Endothelial cell of umbilical vein (primary cell): ENCODE results near the gene NUP35.

Experiments
- CTCF ChIP-seq, 2 donors: IDR thresholded peaks; 1 replicate in 1 of 2; 2 replicates in 1 of 2; pipeline ENCODE4 v1.5.1; 2011; ENCODE audit warnings: low read length in 2 of 2, mild to moderate bottlenecking in 2 of 2, moderate library complexity in 2 of 2, control low read depth in 1 of 2, inconsistent platforms in 1 of 2, low read depth in 1 of 2; ENCODE audit not compliant: insufficient read depth in 1 of 2; ENCODE audit errors: extremely low read depth in 1 of 2
- EZH2 ChIP-seq: IDR thresholded peaks from 2 replicates; pipeline ENCODE4 v1.6.1; 2012; ENCODE audit warnings: borderline replicate concordance, low read depth, mild to moderate bottlenecking, moderate library complexity, low read length, inconsistent platforms; ENCODE audit not compliant: severe bottlenecking
- FOS ChIP-seq: IDR thresholded peaks from 2 replicates; pipeline ENCODE4 v1.6.1; 2011; ENCODE audit warnings: mild to moderate bottlenecking, low read length, moderate library complexity, borderline replicate concordance; ENCODE audit not compliant: insufficient read depth
- GATA2 ChIP-seq: IDR thresholded peaks from 2 replicates; pipeline ENCODE4 v1.7.0; 2011; ENCODE audit warnings: low read depth, mild to moderate bottlenecking, moderate library complexity, mixed read lengths, low read length; ENCODE audit not compliant: insufficient read length, insufficient read depth
- JUN ChIP-seq: IDR thresholded peaks from 2 replicates; pipeline ENCODE4 v1.6.1; 2011; ENCODE audit warnings: borderline replicate concordance, low read depth; ENCODE audit not compliant: insufficient read length, insufficient read depth
- MAX ChIP-seq: IDR thresholded peaks from 2 replicates; pipeline ENCODE4 v1.6.1; 2011; ENCODE audit not compliant: insufficient read depth, insufficient read length
- MYC ChIP-seq: IDR thresholded peaks from one replicate; pipeline ENCODE4 v1.6.1; 2011; ENCODE audit warnings: mild to moderate bottlenecking, low read depth, low read length
- POLR2A ChIP-seq: IDR thresholded peaks from 2 replicates; pipeline ENCODE4 v1.6.1; 2012; ENCODE audit warnings: low read depth, mild to moderate bottlenecking, control low read depth, low read length
- POLR2AphosphoS5 ChIP-seq: IDR thresholded peaks from 2 replicates; pipeline ENCODE4 v1.6.1; 2012; ENCODE audit warnings: low read depth, mild to moderate bottlenecking, control low read depth, low read length, moderate library complexity; ENCODE audit not compliant: insufficient read depth

GRCh38 chr2:183078163-183078463 is 46.1 kb upstream of the NUP35 start:
- no peak for TF ChIP-seq POLR2A
- TF ChIP-seq MAX: no peak
- TF ChIP-seq CTCF (IDR thresholded peaks at IDR 0.05; ENCODE audit: extremely low read depth in 1 of 2, insufficient read depth in 1 of 2, low read depth in 1 of 2, low read length in 2 of 2): no peak
- TF ChIP-seq EZH2: no peak
- no peak for TF ChIP-seq POLR2AphosphoS5
- TF ChIP-seq JUN: no peak
- no peak for TF ChIP-seq FOS
- TF ChIP-seq MYC: no peak
- no peak for TF ChIP-seq GATA2
